Measurements from ENCODE around the gene JMJD4. TPM values are rescaled to one million over a fixed set of nuclear protein-coding genes. Genes with fewer than 3 reads are reported as not detected.

Gene JMJD4
- total RNA-seq, 3 donors from 2014 or later = 42.2 to 49.0 (median 45.4) TPM

- Mint-ChIP-seq H3K27me3 (ENCODE audit: low read depth) (no peaks in the 10 kb centered on the region), H3K4me3 (no peak overlapping the region), H3K36me3 (ENCODE audit: insufficient read depth) (peaks cover 14% of the 10 kb centered on the region), H3K9me3 (no peaks in the 10 kb centered on the region), H3K4me1 (ENCODE audit: low read depth) (peaks cover 82% of the 10 kb centered on the region)
- DNase-seq = no peak
- no peak for ATAC-seq
Observed at GRCh38 chr1:227764019-227764391, 28.9 kb upstream of the JMJD4 start.

GRCh38 chr1:227763246-227764018 is 28.3 kb upstream of the JMJD4 start:
- H3K36me3 Mint-ChIP-seq (ENCODE audit: insufficient read depth) = peaks cover 12% of the 10 kb centered on the region

GRCh38 chr1:227762231-227762911 is 27.3 kb upstream of the JMJD4 start:
- Mint-ChIP-seq H3K4me3 (peak overlapping the region; percentile 29), H3K4me1 (ENCODE audit: low read depth) (peaks cover 82% of the 10 kb centered on the region), H3K36me3 (ENCODE audit: insufficient read depth) (peaks cover 14% of the 10 kb centered on the region), H3K9me3 (no peaks in the 10 kb centered on the region), H3K27me3 (ENCODE audit: low read depth) (no peaks in the 10 kb centered on the region)
- DNase-seq (peak; percentile 82), ATAC-seq (peak; percentile 81 to 86)

More at GRCh38 chr1:227763246-227764018, 28.3 kb upstream of the JMJD4 start:
- Mint-ChIP-seq H3K4me3 (no peak overlapping the region), H3K9me3 (no peaks in the 10 kb centered on the region), H3K27me3 (ENCODE audit: low read depth) (no peaks in the 10 kb centered on the region), H3K4me1 (ENCODE audit: low read depth) (peaks cover 83% of the 10 kb centered on the region)
- DNase-seq = no peak
- ATAC-seq = no peak

- ATAC-seq (no peak), DNase-seq (no peak)
- Mint-ChIP-seq H3K4me1 (ENCODE audit: low read depth) (peaks cover 79% of the 10 kb centered on the region), H3K27me3 (ENCODE audit: low read depth) (no peaks in the 10 kb centered on the region), H3K4me3 (no peak overlapping the region), H3K9me3 (no peaks in the 10 kb centered on the region), H3K36me3 (ENCODE audit: insufficient read depth) (peaks cover 14% of the 10 kb centered on the region)
Observed at GRCh38 chr1:227761621-227762230, 26.6 kb upstream of the JMJD4 start.

GRCh38 chr1:227760377-227760776 is 25.3 kb upstream of the JMJD4 start:
- peaks cover 70% of the 10 kb centered on the region for H3K4me1 Mint-ChIP-seq (ENCODE audit: low read depth)
- no peaks in the 10 kb centered on the region for H3K9me3 Mint-ChIP-seq
- H3K27me3 Mint-ChIP-seq (ENCODE audit: low read depth) = no peaks in the 10 kb centered on the region
- no peak for DNase-seq
- H3K36me3 Mint-ChIP-seq (ENCODE audit: insufficient read depth) = peaks cover 14% of the 10 kb centered on the region
- ATAC-seq = no peak
- H3K4me3 Mint-ChIP-seq = no peak overlapping the region

GRCh38 chr1:227759341-227760300 is 24.5 kb upstream of the JMJD4 start:
- Mint-ChIP-seq H3K4me3 (no peak overlapping the region), H3K27me3 (ENCODE audit: low read depth) (no peaks in the 10 kb centered on the region), H3K4me1 (ENCODE audit: low read depth) (peaks cover 62% of the 10 kb centered on the region), H3K36me3 (ENCODE audit: insufficient read depth) (peaks cover 14% of the 10 kb centered on the region), H3K9me3 (no peaks in the 10 kb centered on the region)
- ATAC-seq (no peak), DNase-seq (no peak)

- H3K9me3 Mint-ChIP-seq = no peaks in the 10 kb centered on the region
- peaks cover 17% of the 10 kb centered on the region for H3K36me3 Mint-ChIP-seq (ENCODE audit: insufficient read depth)
- peak; percentile 25 to 33 for ATAC-seq
- no peaks in the 10 kb centered on the region for H3K27me3 Mint-ChIP-seq (ENCODE audit: low read depth)
- no peak overlapping the region for H3K4me3 Mint-ChIP-seq
- no peak for DNase-seq
- H3K4me1 Mint-ChIP-seq (ENCODE audit: low read depth) = peaks cover 50% of the 10 kb centered on the region
Observed at GRCh38 chr1:227758366-227758765, 23.3 kb upstream of the JMJD4 start.

- Mint-ChIP-seq H3K9me3 (no peaks in the 10 kb centered on the region), H3K27me3 (ENCODE audit: low read depth) (no peaks in the 10 kb centered on the region), H3K4me1 (ENCODE audit: low read depth) (peaks cover 44% of the 10 kb centered on the region), H3K4me3 (no peak overlapping the region), H3K36me3 (ENCODE audit: insufficient read depth) (peaks cover 17% of the 10 kb centered on the region)
- ATAC-seq (no peak), DNase-seq (no peak)
Observed at GRCh38 chr1:227757781-227758180, 22.7 kb upstream of the JMJD4 start.

GRCh38 chr1:227756172-227756959 is 21.3 kb upstream of the JMJD4 start:
- Mint-ChIP-seq H3K36me3 (ENCODE audit: insufficient read depth) (peaks cover 20% of the 10 kb centered on the region), H3K27me3 (ENCODE audit: low read depth) (no peaks in the 10 kb centered on the region), H3K9me3 (no peaks in the 10 kb centered on the region), H3K4me1 (ENCODE audit: low read depth) (peaks cover 31% of the 10 kb centered on the region), H3K4me3 (no peak overlapping the region)
- peak in 1 of 2 donors; percentile 51 for ATAC-seq
- no peak for DNase-seq

- H3K27me3 Mint-ChIP-seq (ENCODE audit: low read depth) = no peaks in the 10 kb centered on the region
- ATAC-seq = no peak
- no peaks in the 10 kb centered on the region for H3K9me3 Mint-ChIP-seq
- peaks cover 21% of the 10 kb centered on the region for H3K4me1 Mint-ChIP-seq (ENCODE audit: low read depth)
- H3K4me3 Mint-ChIP-seq = no peak overlapping the region
- no peak for DNase-seq
- H3K36me3 Mint-ChIP-seq (ENCODE audit: insufficient read depth) = peaks cover 21% of the 10 kb centered on the region
Observed at GRCh38 chr1:227754958-227755357, 19.9 kb upstream of the JMJD4 start.

- no peaks in the 10 kb centered on the region for H3K27me3 Mint-ChIP-seq (ENCODE audit: low read depth)
- no peak for DNase-seq
- H3K4me1 Mint-ChIP-seq (ENCODE audit: low read depth) = peaks cover 26% of the 10 kb centered on the region
- peaks cover 18% of the 10 kb centered on the region for H3K36me3 Mint-ChIP-seq (ENCODE audit: insufficient read depth)
- H3K4me3 Mint-ChIP-seq = no peak overlapping the region
- no peak for ATAC-seq
- H3K9me3 Mint-ChIP-seq = no peaks in the 10 kb centered on the region
Observed at GRCh38 chr1:227753999-227754711, 19.1 kb upstream of the JMJD4 start.

GRCh38 chr1:227749916-227750710 is 15.0 kb upstream of the JMJD4 start:
- H3K9me3 Mint-ChIP-seq = no peaks in the 10 kb centered on the region
- DNase-seq (no peak), ATAC-seq (no peak)
- peaks cover 30% of the 10 kb centered on the region for H3K4me1 Mint-ChIP-seq (ENCODE audit: low read depth)
- H3K4me3 Mint-ChIP-seq = no peak overlapping the region
- peaks cover 17% of the 10 kb centered on the region for H3K36me3 Mint-ChIP-seq (ENCODE audit: insufficient read depth)
- H3K27me3 Mint-ChIP-seq (ENCODE audit: low read depth) = no peaks in the 10 kb centered on the region
